ENCODE results near the gene TMEM150B.
"Not testable (repeated sequence)": the region's sequence is repeated elsewhere in the genome, so short reads cannot be mapped to it uniquely, and the experiment has no call there.

TMEM150B gene

DNA sequence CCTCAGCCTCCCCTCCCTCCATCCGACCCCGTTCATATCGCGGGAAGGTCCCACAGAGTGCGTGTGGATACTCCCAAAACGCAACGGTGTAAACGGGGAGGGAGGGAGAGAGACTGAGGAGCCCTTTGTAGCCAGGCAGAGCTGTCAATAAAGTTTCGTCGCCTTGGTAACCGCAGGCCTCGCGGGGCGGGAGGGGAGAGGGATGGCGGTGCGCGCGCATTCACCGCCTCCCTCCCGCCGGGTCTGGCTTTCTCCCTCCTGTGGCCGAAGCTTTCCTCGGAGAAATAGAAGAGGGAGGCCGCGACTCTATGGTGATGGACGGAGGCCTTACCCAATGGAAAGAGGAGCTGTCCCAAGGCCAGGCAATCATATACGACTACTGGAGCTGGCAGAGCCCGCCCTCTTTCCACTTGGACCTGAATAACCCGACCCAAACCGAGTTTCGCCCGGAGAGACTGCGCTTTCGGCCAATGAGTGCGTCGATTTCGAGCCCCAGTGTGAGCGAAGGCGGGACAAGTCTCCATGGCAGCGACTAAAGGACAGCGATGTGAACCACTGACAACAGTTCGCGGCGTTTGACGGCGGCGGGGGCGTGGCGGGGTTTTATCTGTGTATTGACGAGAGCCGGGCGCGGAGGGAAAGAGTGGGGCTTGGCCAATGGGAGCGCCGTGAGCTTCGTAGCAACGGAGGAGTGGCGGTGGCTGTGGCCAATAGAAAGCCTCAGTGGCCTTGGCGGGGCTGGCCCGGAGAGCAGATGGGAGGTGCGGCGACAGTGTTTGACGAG is 14.2 kb upstream of the TMEM150B start, which contains the start of gene KMT5C:
Gene KMT5C, plus strand, starts transcription at position 772 of the 784 bp plus-strand sequence. CDS start 2,061 bp downstream, outside the sequence.
- TF ChIP-seq, protein P1, sequence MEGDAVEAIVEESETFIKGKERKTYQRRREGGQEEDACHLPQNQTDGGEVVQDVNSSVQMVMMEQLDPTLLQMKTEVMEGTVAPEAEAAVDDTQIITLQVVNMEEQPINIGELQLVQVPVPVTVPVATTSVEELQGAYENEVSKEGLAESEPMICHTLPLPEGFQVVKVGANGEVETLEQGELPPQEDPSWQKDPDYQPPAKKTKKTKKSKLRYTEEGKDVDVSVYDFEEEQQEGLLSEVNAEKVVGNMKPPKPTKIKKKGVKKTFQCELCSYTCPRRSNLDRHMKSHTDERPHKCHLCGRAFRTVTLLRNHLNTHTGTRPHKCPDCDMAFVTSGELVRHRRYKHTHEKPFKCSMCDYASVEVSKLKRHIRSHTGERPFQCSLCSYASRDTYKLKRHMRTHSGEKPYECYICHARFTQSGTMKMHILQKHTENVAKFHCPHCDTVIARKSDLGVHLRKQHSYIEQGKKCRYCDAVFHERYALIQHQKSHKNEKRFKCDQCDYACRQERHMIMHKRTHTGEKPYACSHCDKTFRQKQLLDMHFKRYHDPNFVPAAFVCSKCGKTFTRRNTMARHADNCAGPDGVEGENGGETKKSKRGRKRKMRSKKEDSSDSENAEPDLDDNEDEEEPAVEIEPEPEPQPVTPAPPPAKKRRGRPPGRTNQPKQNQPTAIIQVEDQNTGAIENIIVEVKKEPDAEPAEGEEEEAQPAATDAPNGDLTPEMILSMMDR (IDR thresholded peaks at IDR 0.05; ENCODE audit: extremely low read depth, insufficient read depth, missing control alignments) = no peak
- in situ Hi-C loops (cut with MboI; ENCODE audit: low pct_unique_long_range_greater_than_20kb, low sequenced_read_pairs, unreplicated experiment) = no loop called here
- peak; percentile 99 for DNase-seq (ENCODE audit: low spot score)

GRCh38 chr19:55336101-55336500 is 11.0 kb upstream of the TMEM150B start:
- TF ChIP-seq, protein P1 (IDR thresholded peaks at IDR 0.05; ENCODE audit: extremely low read depth, insufficient read depth, missing control alignments) = no peak
- DNase-seq (ENCODE audit: low spot score) = no peak
- in situ Hi-C loops (cut with MboI; ENCODE audit: low pct_unique_long_range_greater_than_20kb, low sequenced_read_pairs, unreplicated experiment) = no loop called here

DNA sequence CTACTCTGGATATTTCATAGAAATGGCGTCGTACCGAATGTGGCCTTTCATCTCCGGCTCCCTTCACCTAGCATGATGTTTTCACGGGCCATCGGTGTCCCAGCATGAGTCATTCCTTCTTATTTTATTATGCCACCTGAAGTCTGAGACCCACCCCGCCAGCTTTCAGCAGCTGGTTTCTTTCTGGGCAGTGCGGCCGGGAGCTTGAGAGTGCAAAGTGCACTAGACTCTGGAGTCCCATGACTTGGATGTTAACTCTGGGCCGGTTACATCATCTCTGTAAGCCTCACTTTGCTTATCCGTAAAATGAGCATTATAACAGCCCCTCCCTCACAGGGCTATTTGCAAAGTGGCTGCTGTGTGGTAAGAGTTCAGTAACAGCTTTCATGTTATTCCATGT is 8.7 kb upstream of the TMEM150B start:
- in situ Hi-C loops (cut with MboI; ENCODE audit: low pct_unique_long_range_greater_than_20kb, low sequenced_read_pairs, unreplicated experiment) = no loop called here
- no peak for DNase-seq (ENCODE audit: low spot score)
- TF ChIP-seq, protein P1 (IDR thresholded peaks at IDR 0.05; ENCODE audit: extremely low read depth, insufficient read depth, missing control alignments) = no peak

DNA sequence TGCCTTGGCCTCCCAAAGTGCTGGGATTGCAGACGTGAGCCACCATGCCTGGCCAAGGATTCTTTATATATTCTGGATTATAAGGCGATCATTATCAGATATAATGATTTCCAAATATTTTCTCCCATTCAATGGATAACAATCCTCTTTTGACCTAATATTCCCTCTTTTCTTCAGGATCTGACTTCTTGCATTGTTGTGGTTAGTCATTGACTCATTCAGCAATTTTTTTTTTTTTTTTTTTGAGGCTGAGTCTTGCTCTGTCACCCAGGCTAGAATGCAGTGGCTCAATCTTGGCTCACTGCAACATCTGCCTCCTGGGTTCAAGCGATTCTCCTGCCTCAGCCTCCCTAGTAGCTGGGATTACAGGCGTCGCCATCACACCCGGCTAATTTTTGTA is 4.7 kb upstream of the TMEM150B start:
- not testable (repeated sequence) for DNase-seq (ENCODE audit: low spot score)

DNA sequence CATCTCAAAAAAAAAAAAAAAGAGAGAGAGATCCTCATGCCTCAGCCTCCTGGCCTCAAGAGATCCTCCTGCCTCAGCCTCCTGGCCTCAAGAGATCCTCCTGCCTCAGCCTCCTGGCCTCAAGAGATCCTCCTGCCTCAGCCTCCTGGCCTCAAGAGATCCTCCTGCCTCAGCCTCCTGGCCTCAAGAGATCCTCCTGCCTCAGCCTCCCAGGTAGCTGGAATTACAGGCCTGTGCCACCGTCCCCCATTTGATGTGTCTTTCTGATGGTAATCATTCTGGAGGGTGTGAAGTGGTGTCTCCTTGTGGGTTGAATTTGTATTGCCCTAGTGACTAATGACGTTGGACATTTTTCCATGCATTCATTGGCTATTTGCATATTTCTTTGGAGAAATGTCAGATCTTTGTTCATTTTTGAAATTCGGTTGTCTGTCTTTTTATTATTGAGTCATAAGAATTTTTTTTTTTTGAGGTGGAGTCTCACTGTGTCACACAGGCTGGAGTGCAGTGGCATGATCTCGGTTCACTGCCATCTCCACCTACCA is 3.7 kb upstream of the TMEM150B start:
- DNase-seq (ENCODE audit: low spot score); in situ Hi-C loops (cut with MboI; ENCODE audit: low pct_unique_long_range_greater_than_20kb, low sequenced_read_pairs, unreplicated experiment): not testable (repeated sequence)

More for the DNA sequence above, 4.7 kb upstream of the TMEM150B start:
- in situ Hi-C loops (cut with MboI; ENCODE audit: low pct_unique_long_range_greater_than_20kb, low sequenced_read_pairs, unreplicated experiment) = not testable (repeated sequence)

- no peak for DNase-seq (ENCODE audit: low spot score)
- in situ Hi-C loops (cut with MboI; ENCODE audit: low pct_unique_long_range_greater_than_20kb, low sequenced_read_pairs, unreplicated experiment) = no loop called here
- TF ChIP-seq, protein P1 (IDR thresholded peaks at IDR 0.05; ENCODE audit: extremely low read depth, insufficient read depth, missing control alignments) = no peak
Observed at GRCh38 chr19:55324662-55325061, 479 bp downstream of the TMEM150B start.

DNA sequence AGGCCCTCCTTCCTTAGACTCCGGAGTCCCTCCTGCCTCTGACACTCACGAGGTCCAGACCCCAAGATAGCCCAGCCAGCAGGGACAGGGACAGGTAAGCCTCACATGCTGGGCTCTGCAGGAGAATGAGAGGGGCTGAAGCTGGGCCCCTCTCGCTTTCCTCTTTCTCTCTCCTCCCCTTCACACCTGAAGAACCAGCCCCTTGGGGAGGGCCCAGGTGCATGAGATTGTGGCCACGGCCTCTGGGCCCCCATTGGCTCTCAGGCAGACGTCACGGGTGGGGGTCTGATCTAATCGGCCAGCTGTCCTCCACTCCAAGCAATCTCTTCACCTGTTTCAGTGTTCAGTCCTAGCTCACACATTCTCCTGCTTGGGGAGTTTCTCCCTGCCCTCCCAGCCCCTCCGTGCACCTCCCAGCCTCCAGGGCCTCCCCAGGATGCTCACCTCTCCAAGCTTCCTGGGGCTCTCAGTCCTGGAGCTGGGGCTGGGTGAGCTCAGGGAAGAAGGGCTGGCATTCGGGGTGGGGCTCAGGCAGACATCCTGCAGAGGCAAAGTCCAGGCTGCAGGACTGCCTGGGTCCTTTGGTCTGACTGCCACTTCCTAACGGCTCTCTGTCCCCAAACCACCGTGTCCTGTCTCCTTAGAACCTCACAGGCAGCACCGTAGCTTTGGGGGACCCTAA is 2.8 kb downstream of the TMEM150B start:
- no peak for DNase-seq (ENCODE audit: low spot score)
- in situ Hi-C loops (cut with MboI; ENCODE audit: low pct_unique_long_range_greater_than_20kb, low sequenced_read_pairs, unreplicated experiment) = no loop called here
- TF ChIP-seq, protein P1 (IDR thresholded peaks at IDR 0.05; ENCODE audit: extremely low read depth, insufficient read depth, missing control alignments) = no peak

All from GM13977 (cell line).